22Rv1 (cell line): ENCODE measurements around the gene C4orf50.

Experiments used
- H3K27ac ChIP-seq: fragments of 450-650 bp; 2 replicates; pipeline ENCODE4 v1.5.1; 2017
- CTCF ChIP-seq: fragments of 450-650 bp; IDR thresholded peaks from 2 replicates; pipeline ENCODE4 v1.5.1; 2017; ENCODE audit warnings: mild to moderate bottlenecking
- ZFX ChIP-seq: fragments of 450-650 bp; IDR thresholded peaks from 2 replicates; pipeline ENCODE4 v1.6.1; 2017; ENCODE audit warnings: antibody characterized with exemption, borderline replicate concordance

The C4orf50 gene

GRCh38 chr4:5913454-5913853 lies 104.8 kb downstream of the C4orf50 start:
- H3K27ac ChIP-seq = no peak overlapping the region
- TF ChIP-seq CTCF (no peak), ZFX (no peak)

GRCh38 chr4:5912614-5913019 lies 105.6 kb downstream of the C4orf50 start:
- H3K27ac ChIP-seq = no peak overlapping the region
- TF ChIP-seq ZFX (no peak), CTCF (no peak)

- no peak overlapping the region for H3K27ac ChIP-seq
- TF ChIP-seq ZFX (no peak), CTCF (no peak)
Measured at GRCh38 chr4:5908876-5909427, 109.3 kb downstream of the C4orf50 start.

- no peak overlapping the region for H3K27ac ChIP-seq
- TF ChIP-seq ZFX = no peak
- no peak for TF ChIP-seq CTCF
Measured at GRCh38 chr4:5906191-5906590, 112.0 kb downstream of the C4orf50 start.

- no peak for TF ChIP-seq ZFX
- no peak for TF ChIP-seq CTCF
- H3K27ac ChIP-seq = no peak overlapping the region
Measured at GRCh38 chr4:5905714-5906113, 112.5 kb downstream of the C4orf50 start.

GRCh38 chr4:5900844-5901243 lies 117.4 kb downstream of the C4orf50 start:
- H3K27ac ChIP-seq = no peak overlapping the region
- no peak for TF ChIP-seq CTCF
- TF ChIP-seq ZFX = no peak

GRCh38 chr4:5899881-5900280 lies 118.3 kb downstream of the C4orf50 start:
- no peak overlapping the region for H3K27ac ChIP-seq
- TF ChIP-seq CTCF (no peak), ZFX (no peak)
